Skeletal muscle satellite cell (primary cell): ENCODE data around the gene OPCML.

ENCODE experiments used
- H3K27me3 ChIP-seq: 2 replicates; pipeline ENCODE4 v1.7.0; 2013; ENCODE audit warnings: low read length; ENCODE audit not compliant: control insufficient read depth, insufficient read depth
- H3K36me3 ChIP-seq: 2 replicates; pipeline ENCODE4 v1.7.0; 2013; ENCODE audit warnings: mild to moderate bottlenecking, control low read depth, low read length; ENCODE audit not compliant: insufficient read depth
- H3K4me1 ChIP-seq: 2 replicates; pipeline ENCODE4 v1.7.0; 2013; ENCODE audit warnings: low read length; ENCODE audit not compliant: control insufficient read depth, insufficient read depth
- H3K4me2 ChIP-seq: 2 replicates; pipeline ENCODE4 v1.7.0; 2013; ENCODE audit warnings: mild to moderate bottlenecking, low read length
- H3K4me3 ChIP-seq: 2 replicates; pipeline ENCODE4 v1.7.0; 2013; ENCODE audit warnings: low read length
- H3K9ac ChIP-seq: 2 replicates; pipeline ENCODE4 v1.7.0; 2013; ENCODE audit warnings: mild to moderate bottlenecking, low read depth, low read length, moderate library complexity
- H3K9me3 ChIP-seq: replicated peaks from 2 replicates; pipeline ENCODE4 v1.7.0; 2013; ENCODE audit warnings: mild to moderate bottlenecking, control low read depth, low read length

The OPCML gene

GRCh38 chr11:133078012-133078411 lies 454.3 kb downstream of the OPCML start:
- Histone ChIP-seq H3K4me1 (no peaks in the 10 kb centered on the region), H3K27me3 (peaks cover 34% of the 10 kb centered on the region)

DNA sequence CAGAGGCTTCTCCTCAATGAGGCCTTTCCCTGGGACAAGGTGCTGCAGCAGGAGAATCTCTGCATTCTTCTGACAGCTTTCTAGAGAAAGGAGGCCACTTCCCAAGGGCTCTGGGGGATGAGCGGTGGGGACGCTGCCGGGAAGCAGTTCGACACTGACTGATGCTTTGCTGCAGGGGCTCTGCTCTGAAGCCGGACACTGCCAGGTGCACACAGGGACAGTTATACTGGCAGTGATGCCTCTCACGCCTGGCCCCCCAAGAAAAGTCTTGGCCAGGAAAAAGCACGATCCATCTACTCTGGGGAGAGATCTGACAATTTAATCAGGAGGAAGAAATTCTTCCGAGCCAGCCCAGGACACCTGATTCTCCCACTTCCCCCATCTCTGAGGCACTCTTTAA lies 456.9 kb downstream of the OPCML start:
- H3K4me1 ChIP-seq = no peaks in the 10 kb centered on the region
- no peak overlapping the region for H3K4me3 ChIP-seq
- no peaks in the 10 kb centered on the region for H3K36me3 ChIP-seq
- H3K4me2 ChIP-seq = no peak overlapping the region
- no peak overlapping the region for H3K9ac ChIP-seq
- H3K9me3 ChIP-seq = no peaks in the 10 kb centered on the region
- H3K27me3 ChIP-seq = peaks cover 29% of the 10 kb centered on the region

More at GRCh38 chr11:133078012-133078411, 454.3 kb downstream of the OPCML start:
- Histone ChIP-seq H3K9me3 (no peaks in the 10 kb centered on the region), H3K9ac (no peak overlapping the region), H3K36me3 (no peaks in the 10 kb centered on the region), H3K4me2 (no peak overlapping the region), H3K4me3 (no peak overlapping the region)

GRCh38 chr11:133072858-133073582 lies 459.3 kb downstream of the OPCML start:
- Histone ChIP-seq H3K4me3 (no peak overlapping the region), H3K9ac (no peak overlapping the region), H3K4me1 (no peaks in the 10 kb centered on the region), H3K9me3 (no peaks in the 10 kb centered on the region), H3K36me3 (no peaks in the 10 kb centered on the region), H3K27me3 (peaks cover 16% of the 10 kb centered on the region), H3K4me2 (no peak overlapping the region)

GRCh38 chr11:133072378-133072777 lies 459.9 kb downstream of the OPCML start:
- no peak overlapping the region for H3K9ac ChIP-seq
- no peak overlapping the region for H3K4me2 ChIP-seq
- no peaks in the 10 kb centered on the region for H3K36me3 ChIP-seq
- H3K4me3 ChIP-seq = no peak overlapping the region
- no peaks in the 10 kb centered on the region for H3K4me1 ChIP-seq
- peaks cover 16% of the 10 kb centered on the region for H3K27me3 ChIP-seq
- H3K9me3 ChIP-seq = no peaks in the 10 kb centered on the region

- H3K9me3 ChIP-seq = no peaks in the 10 kb centered on the region
- H3K4me3 ChIP-seq = no peak overlapping the region
- H3K4me2 ChIP-seq = no peak overlapping the region
- no peak overlapping the region for H3K9ac ChIP-seq
- H3K36me3 ChIP-seq = no peaks in the 10 kb centered on the region
- peaks cover 7% of the 10 kb centered on the region for H3K27me3 ChIP-seq
- H3K4me1 ChIP-seq = no peaks in the 10 kb centered on the region
Measured at GRCh38 chr11:133070791-133071190, 461.5 kb downstream of the OPCML start.

- Histone ChIP-seq H3K36me3 (no peaks in the 10 kb centered on the region), H3K9ac (no peak overlapping the region), H3K9me3 (no peaks in the 10 kb centered on the region), H3K27me3 (peaks cover 7% of the 10 kb centered on the region), H3K4me1 (no peaks in the 10 kb centered on the region), H3K4me3 (no peak overlapping the region), H3K4me2 (no peak overlapping the region)
Measured at GRCh38 chr11:133070021-133070713, 462.1 kb downstream of the OPCML start.

DNA sequence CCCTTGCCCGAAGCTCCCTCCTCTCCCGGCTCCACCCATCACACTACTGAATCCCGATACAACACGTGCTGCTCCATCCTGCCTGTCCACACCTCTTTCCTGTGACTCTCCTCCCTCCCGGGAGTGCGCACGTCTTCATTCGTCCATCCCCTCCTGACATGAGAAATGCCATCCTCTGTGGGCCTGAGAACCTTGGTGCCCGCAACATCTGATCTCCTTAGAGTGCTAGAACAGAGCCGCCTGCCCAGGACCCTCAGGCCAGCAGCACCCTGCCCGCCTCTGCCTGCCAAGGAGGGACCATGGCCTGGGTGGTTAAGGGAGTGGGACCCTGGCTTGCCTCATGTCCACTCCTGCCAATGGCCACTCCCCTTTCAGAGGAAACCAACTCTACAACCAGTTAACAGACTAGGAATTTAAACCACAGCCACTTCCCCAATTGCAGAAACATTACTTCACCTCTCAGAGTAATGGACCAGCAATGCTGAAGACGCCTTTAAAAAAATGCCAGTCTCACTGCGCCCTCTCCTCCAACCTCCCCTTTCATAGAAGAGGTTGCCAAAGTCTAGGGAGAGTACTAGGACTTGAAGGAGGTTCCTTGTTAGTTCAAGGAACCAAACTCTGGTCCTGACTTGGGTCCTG lies 466.3 kb downstream of the OPCML start:
- H3K9ac ChIP-seq = no peak overlapping the region
- peaks cover 3% of the 10 kb centered on the region for H3K27me3 ChIP-seq
- H3K4me3 ChIP-seq = no peak overlapping the region

GRCh38 chr11:133064961-133065360 lies 467.3 kb downstream of the OPCML start:
- Histone ChIP-seq H3K4me2 (peak overlapping the region; percentile 89), H3K4me3 (peak overlapping the region; percentile 72), H3K9ac (peak overlapping the region; percentile 72), H3K36me3 (no peaks in the 10 kb centered on the region), H3K27me3 (peaks cover 3% of the 10 kb centered on the region), H3K4me1 (peaks cover 10% of the 10 kb centered on the region), H3K9me3 (no peaks in the 10 kb centered on the region)

More for the DNA sequence above, 466.3 kb downstream of the OPCML start:
- H3K36me3 ChIP-seq = no peaks in the 10 kb centered on the region
- H3K4me1 ChIP-seq = peaks cover 10% of the 10 kb centered on the region
- H3K9me3 ChIP-seq = no peaks in the 10 kb centered on the region
- no peak overlapping the region for H3K4me2 ChIP-seq

DNA sequence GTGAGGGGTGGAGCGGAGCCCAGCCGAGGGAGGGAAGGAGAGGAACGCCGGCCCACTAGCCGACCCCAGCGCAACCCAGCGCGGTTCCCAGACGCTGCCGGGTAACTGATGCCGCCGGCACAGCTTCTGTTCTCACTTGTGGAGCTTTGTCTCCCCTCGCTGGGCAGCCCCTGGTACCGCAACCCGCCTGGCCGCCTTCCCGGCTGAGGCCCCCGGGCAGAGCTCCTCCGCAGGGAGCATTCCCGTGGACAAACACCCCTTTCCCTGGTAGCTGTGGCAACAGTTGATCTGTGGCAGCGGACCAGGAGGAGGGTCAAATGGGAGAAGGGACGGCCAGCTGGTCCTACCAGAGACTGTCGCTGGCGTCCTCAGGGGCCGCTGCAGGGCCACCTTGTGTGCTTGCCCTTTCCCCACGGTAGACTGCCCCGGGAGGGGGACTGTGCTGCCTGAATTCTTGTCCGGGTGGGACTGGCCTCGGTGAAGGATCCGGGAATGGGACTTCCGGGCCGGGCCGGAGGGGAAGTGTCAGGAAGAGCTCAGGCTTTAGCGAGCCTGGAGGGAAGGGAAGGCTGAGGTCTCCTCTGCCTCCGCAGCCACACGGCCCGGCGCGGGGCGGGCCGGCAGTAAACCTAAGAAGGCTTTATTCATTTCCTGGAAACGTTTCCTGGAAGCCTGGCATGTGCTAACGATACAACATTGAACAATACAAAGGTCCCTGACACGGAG lies 468.0 kb downstream of the OPCML start:
- Histone ChIP-seq H3K4me1 (peaks cover 10% of the 10 kb centered on the region), H3K9me3 (no peaks in the 10 kb centered on the region), H3K4me3 (peak overlapping the region; percentile 72), H3K9ac (peak overlapping the region; percentile 72), H3K27me3 (peaks cover 3% of the 10 kb centered on the region), H3K4me2 (peak overlapping the region; percentile 89), H3K36me3 (no peaks in the 10 kb centered on the region)

DNA sequence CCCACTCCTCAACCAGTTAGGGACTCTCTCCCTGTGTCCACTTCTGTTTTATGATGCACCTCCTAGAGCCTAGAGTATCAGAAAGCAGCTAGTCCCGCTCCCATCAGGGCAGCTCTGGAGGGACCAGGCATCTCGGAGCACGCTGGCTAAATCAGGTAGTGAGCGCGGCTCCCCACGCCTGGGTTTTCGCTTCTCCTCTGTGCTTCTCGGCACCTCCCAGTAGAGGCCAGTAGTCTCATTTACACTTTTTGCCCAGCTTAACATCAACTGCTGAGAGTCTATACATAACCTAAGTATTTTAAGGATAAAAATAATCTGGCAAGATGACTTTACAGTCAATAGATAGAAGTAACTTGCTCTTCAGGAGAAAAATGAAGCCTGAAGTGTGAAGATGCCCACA lies 473.8 kb downstream of the OPCML start:
- Histone ChIP-seq H3K36me3 (no peaks in the 10 kb centered on the region), H3K4me1 (no peaks in the 10 kb centered on the region), H3K9me3 (no peaks in the 10 kb centered on the region), H3K4me3 (no peak overlapping the region), H3K27me3 (peaks cover 7% of the 10 kb centered on the region), H3K9ac (no peak overlapping the region), H3K4me2 (no peak overlapping the region)

DNA sequence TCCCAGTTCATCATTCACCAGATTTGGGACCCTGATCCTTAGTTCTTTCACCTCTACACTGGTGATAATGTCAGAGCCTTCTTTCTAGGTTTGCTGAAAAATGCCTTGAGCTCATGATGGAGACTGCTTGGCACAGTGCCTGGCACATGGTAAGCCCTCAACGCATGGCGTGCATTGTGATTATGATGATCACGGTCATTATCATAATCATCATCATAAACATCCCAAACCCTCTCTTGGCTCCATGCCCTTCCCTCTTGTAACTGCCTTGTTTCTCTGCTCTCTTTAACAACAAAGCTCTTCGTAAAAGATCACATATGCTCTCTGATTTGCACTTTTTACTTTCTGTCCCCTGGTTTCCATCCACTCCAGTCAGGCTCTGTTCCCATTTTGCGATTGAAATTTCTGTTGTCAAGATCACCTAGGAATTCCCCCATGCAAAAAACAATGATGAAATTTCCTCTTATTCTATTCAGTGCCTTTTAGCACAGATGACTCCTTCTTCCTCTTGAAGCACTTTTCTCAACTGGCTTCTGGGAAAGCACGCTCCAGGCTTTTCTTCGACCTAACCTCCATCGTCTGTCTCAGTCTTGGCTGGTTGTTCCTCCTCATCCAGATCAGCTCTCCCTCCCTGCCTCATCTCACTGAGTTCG lies 479.1 kb downstream of the OPCML start:
- no peak overlapping the region for H3K4me3 ChIP-seq
- no peaks in the 10 kb centered on the region for H3K36me3 ChIP-seq
- no peaks in the 10 kb centered on the region for H3K4me1 ChIP-seq
- no peaks in the 10 kb centered on the region for H3K9me3 ChIP-seq
- H3K27me3 ChIP-seq = peaks cover 3% of the 10 kb centered on the region
- no peak overlapping the region for H3K9ac ChIP-seq
- H3K4me2 ChIP-seq = no peak overlapping the region
